ENCODE results near the gene TNPO1.
A peak's percentile ranks its signal among the peaks of the same experiment; 100 is the strongest.
"Not testable (repeated sequence)": the region's sequence is repeated elsewhere in the genome, so short reads cannot be mapped to it uniquely, and the experiment has no call there.

TNPO1 gene

GRCh38 chr5:72855821-72856220 lies 39.4 kb downstream of the TNPO1 start:
- DNase-seq: no peak

GRCh38 chr5:72857396-72857795 lies 40.9 kb downstream of the TNPO1 start:
- DNase-seq: no peak

- DNase-seq: no peak
Observed at GRCh38 chr5:72859127-72859526, 42.7 kb downstream of the TNPO1 start.

GRCh38 chr5:72860499-72860898 lies 44.0 kb downstream of the TNPO1 start:
- no peak for DNase-seq

GRCh38 chr5:72871366-72872024 lies 55.0 kb downstream of the TNPO1 start:
- no peak for DNase-seq

- DNase-seq: peak; percentile 42
Observed at GRCh38 chr5:72878854-72879253, 62.4 kb downstream of the TNPO1 start.

- no peak for DNase-seq
Observed at GRCh38 chr5:72882989-72883388, 66.5 kb downstream of the TNPO1 start.

- DNase-seq: no peak
Observed at GRCh38 chr5:72883850-72884249, 67.4 kb downstream of the TNPO1 start.

GRCh38 chr5:72884892-72885291 lies 68.4 kb downstream of the TNPO1 start:
- DNase-seq: no peak

GRCh38 chr5:72885824-72886223 lies 69.4 kb downstream of the TNPO1 start:
- no peak for DNase-seq

GRCh38 chr5:72888595-72888994 lies 72.1 kb downstream of the TNPO1 start:
- no peak for DNase-seq

- no peak for DNase-seq
Observed at GRCh38 chr5:72889324-72889723, 72.9 kb downstream of the TNPO1 start.

GRCh38 chr5:72892846-72893245 lies 76.4 kb downstream of the TNPO1 start:
- DNase-seq: no peak

- DNase-seq: no peak
Observed at GRCh38 chr5:72895758-72896157, 79.3 kb downstream of the TNPO1 start.

GRCh38 chr5:72906806-72907205 lies 90.3 kb downstream of the TNPO1 start:
- no peak for DNase-seq

- no peak for DNase-seq
Observed at GRCh38 chr5:72908664-72909063, 92.2 kb downstream of the TNPO1 start.

- no peak for DNase-seq
Observed at GRCh38 chr5:72917371-72917776, 100.9 kb downstream of the TNPO1 start.

- DNase-seq: peak; percentile 27
Observed at GRCh38 chr5:72920690-72921502, 104.4 kb downstream of the TNPO1 start.

GRCh38 chr5:72921886-72922285 lies 105.4 kb downstream of the TNPO1 start:
- no peak for DNase-seq

GRCh38 chr5:72922422-72922821 lies 106.0 kb downstream of the TNPO1 start:
- DNase-seq: no peak

GRCh38 chr5:72925336-72926010 lies 109.0 kb downstream of the TNPO1 start:
- DNase-seq: no peak

GRCh38 chr5:72932686-72933085 lies 116.2 kb downstream of the TNPO1 start:
- DNase-seq: not testable (repeated sequence)

GRCh38 chr5:72934953-72935725 lies 118.7 kb downstream of the TNPO1 start:
- not testable (repeated sequence) for DNase-seq
